Keratinocyte (primary cell): ENCODE results near the gene POLE2. TPM values are rescaled to one million over a fixed set of nuclear protein-coding genes. Genes with fewer than 3 reads are reported as not detected.

Source experiments
- DNase-seq: peaks from one replicate; pipeline ENCODE4 v3.0.0-alpha.2; 2011; ENCODE audit warnings: low read depth, missing footprints, low spot score
- FAIRE-seq: peaks from 2 replicates; lab custom pipeline; 2011; peaks lifted over from hg19 to GRCh38; lab: Jason Lieb, UNC
- H2AFZ ChIP-seq: 2 replicates; pipeline ENCODE4 v1.6.0; 2012; ENCODE audit warnings: low read length, control low read depth, inconsistent platforms; ENCODE audit not compliant: control insufficient read depth
- H3K27ac ChIP-seq: 2 replicates; pipeline ENCODE4 v1.5.1; 2011; ENCODE audit warnings: low read length; ENCODE audit not compliant: control insufficient read depth, insufficient read depth
- H3K27me3 ChIP-seq: 3 replicates; pipeline ENCODE4 v1.6.0; 2011; ENCODE audit warnings: low read length; ENCODE audit not compliant: control insufficient read depth, insufficient read depth; ENCODE audit errors: extremely low read depth
- H3K36me3 ChIP-seq, 2 experiments: 2 replicates in 1 of 2; 3 replicates in 1 of 2; pipeline ENCODE4 v1.5.1; 2011; ENCODE audit warnings: low read length in 2 of 2, mild to moderate bottlenecking in 1 of 2; ENCODE audit not compliant: control insufficient read depth in 2 of 2, insufficient read depth in 2 of 2; ENCODE audit errors: extremely low read depth in 1 of 2
- H3K4me1 ChIP-seq: 3 replicates; pipeline ENCODE4 v1.5.1; 2011; ENCODE audit warnings: low read length; ENCODE audit not compliant: control insufficient read depth, insufficient read depth; ENCODE audit errors: extremely low read depth
- H3K4me2 ChIP-seq: 3 replicates; pipeline ENCODE4 v1.6.0; 2011; ENCODE audit warnings: low read depth, low read length; ENCODE audit not compliant: control insufficient read depth, insufficient read depth; ENCODE audit errors: extremely low read depth
- H3K4me3 ChIP-seq, 3 experiments: fragments of 200-600 bp in 1 of 3; sonication (generic) in 1 of 3; 2 replicates in 2 of 3; 3 replicates in 1 of 3; pipeline ENCODE4 v1.5.1; 2011 to 2016; ENCODE audit warnings: low read length in 3 of 3, mild to moderate bottlenecking in 3 of 3, control low read depth in 2 of 3, inconsistent platforms in 1 of 3, low read depth in 1 of 3, mixed read lengths in 1 of 3, mixed run types in 1 of 3, moderate library complexity in 1 of 3; ENCODE audit not compliant: control insufficient read depth in 2 of 3, insufficient read depth in 2 of 3; ENCODE audit errors: extremely low read depth in 1 of 3
- H3K79me2 ChIP-seq: 2 replicates; pipeline ENCODE4 v1.6.0; 2012; ENCODE audit warnings: low read length; ENCODE audit not compliant: control insufficient read depth, insufficient read depth
- H3K9ac ChIP-seq: 3 replicates; pipeline ENCODE4 v1.6.0; 2011; ENCODE audit warnings: low read length; ENCODE audit not compliant: control insufficient read depth, insufficient read depth; ENCODE audit errors: extremely low read depth
- H3K9me1 ChIP-seq: 3 replicates; pipeline ENCODE4 v1.6.0; 2011; ENCODE audit warnings: low read length; ENCODE audit not compliant: control insufficient read depth, insufficient read depth; ENCODE audit errors: extremely low read depth
- H3K9me3 ChIP-seq: 2 replicates; pipeline ENCODE4 v1.5.1; 2012; ENCODE audit warnings: low read depth, low read length; ENCODE audit not compliant: control insufficient read depth
- H4K20me1 ChIP-seq: 3 replicates; pipeline ENCODE4 v1.6.0; 2011; ENCODE audit warnings: low read length; ENCODE audit not compliant: control insufficient read depth, insufficient read depth; ENCODE audit errors: extremely low read depth
- EZH2 ChIP-seq: IDR thresholded peaks from one replicate; pipeline ENCODE4 v1.6.1; 2012; ENCODE audit warnings: inconsistent platforms, mild to moderate bottlenecking, low read length, moderate library complexity
- dilution Hi-C: fragments of 300-500 bp; cut with MboI; formaldehyde crosslinking; loops from one replicate; pipeline ENCODE4 v1.7.0; 2020; ENCODE audit warnings: low sequenced_read_pairs; ENCODE audit not compliant: extremely low pct_ligation_motif_present
- polyA plus RNA-seq, 5 experiments: library from polyadenylated mRNA; depleted of rRNA in 3 of 5; stranded (reverse) in 3 of 5; stranded (forward) in 1 of 5; unstranded in 1 of 5; fragments of >200 nt; gene quantifications; 1 replicate in 1 of 5; 2 replicates in 3 of 5; 3 replicates in 1 of 5; pipeline versions ENCODE4 v1.2.1 to v1.2.3, GENCODE V29; 2011 to 2012; ENCODE audit warnings: missing spikeins in 2 of 5, low read depth in 1 of 5, low replicate concordance in 1 of 5
- TF ChIP-seq, protein P1 (sequence below), 3 experiments: IDR thresholded peaks in 1 of 3; conservative IDR thresholded peaks in 1 of 3; optimal IDR thresholded peaks in 1 of 3; 2 replicates in 2 of 3; 3 replicates in 1 of 3; pipeline versions ENCODE3 to v1.5.1; 2011; ENCODE audit warnings: low read length in 3 of 3, mild to moderate bottlenecking in 3 of 3, moderate library complexity in 2 of 3, control low read depth in 1 of 3, inconsistent platforms in 1 of 3; ENCODE audit not compliant: insufficient read depth in 2 of 3; ENCODE audit errors: extremely low read depth in 1 of 3

Gene POLE2
- polyA plus RNA-seq, 1 donor (not counting 4 experiments of a cell fraction or from before 2014, with no cell fraction given) = 14.1 TPM

DNA sequence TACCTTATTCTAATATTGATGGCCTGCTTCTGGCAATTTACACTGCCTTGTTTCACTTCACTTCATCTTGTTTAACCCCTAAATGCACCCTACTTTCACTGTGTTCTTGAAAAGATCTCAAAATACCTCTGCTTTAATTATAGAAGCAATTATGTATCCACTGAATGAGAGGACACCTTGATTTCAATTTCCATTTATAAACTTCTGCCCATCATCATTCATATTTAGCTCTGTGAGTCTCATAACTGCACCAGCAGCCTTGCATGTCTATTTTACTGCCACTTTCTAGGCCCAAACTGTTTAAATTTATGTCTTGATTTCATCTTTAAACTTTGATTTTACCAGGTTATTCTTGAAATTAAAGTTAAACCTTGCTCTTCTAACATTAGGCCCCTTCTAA, 45.9 kb downstream of the POLE2 start:
- H3K27ac ChIP-seq = no peak overlapping the region

DNA sequence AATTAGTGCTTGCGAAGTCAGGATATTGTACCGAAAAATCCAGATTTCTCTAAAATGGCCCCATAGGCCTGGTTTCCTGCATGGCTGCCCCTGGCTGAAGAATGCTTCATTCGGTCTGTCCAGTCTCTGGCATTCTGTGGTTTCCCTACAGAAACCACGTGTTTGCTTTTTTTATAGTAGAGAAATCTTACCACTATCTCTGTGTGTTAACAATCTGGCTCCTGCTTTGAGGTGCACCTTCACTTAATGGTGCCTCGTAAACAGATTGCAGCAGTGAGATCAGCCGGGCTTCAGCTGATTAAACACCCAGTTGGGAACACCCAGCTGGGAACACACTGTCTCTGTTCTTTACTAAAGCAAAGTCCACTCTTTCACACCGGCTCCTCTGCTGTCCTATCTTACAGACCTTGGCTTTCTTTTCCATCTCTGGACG, 46.3 kb downstream of the POLE2 start:
- Histone ChIP-seq H4K20me1 (no peaks in the 10 kb centered on the region), H3K27ac (no peak overlapping the region), H3K9ac (no peak overlapping the region), H2AFZ (no peak overlapping the region), H3K4me2 (no peak overlapping the region), H3K4me1 (no peaks in the 10 kb centered on the region), H3K9me3 (no peaks in the 10 kb centered on the region), H3K4me3 (no peak overlapping the region), H3K27me3 (no peaks in the 10 kb centered on the region), H3K79me2 (peaks cover 45% of the 10 kb centered on the region), H3K36me3 (peaks cover 0 to 3% of the 10 kb centered on the region in 2 experiments), H3K9me1 (no peaks in the 10 kb centered on the region)
- TF ChIP-seq EZH2 = no peak
- TF ChIP-seq, protein P1, sequence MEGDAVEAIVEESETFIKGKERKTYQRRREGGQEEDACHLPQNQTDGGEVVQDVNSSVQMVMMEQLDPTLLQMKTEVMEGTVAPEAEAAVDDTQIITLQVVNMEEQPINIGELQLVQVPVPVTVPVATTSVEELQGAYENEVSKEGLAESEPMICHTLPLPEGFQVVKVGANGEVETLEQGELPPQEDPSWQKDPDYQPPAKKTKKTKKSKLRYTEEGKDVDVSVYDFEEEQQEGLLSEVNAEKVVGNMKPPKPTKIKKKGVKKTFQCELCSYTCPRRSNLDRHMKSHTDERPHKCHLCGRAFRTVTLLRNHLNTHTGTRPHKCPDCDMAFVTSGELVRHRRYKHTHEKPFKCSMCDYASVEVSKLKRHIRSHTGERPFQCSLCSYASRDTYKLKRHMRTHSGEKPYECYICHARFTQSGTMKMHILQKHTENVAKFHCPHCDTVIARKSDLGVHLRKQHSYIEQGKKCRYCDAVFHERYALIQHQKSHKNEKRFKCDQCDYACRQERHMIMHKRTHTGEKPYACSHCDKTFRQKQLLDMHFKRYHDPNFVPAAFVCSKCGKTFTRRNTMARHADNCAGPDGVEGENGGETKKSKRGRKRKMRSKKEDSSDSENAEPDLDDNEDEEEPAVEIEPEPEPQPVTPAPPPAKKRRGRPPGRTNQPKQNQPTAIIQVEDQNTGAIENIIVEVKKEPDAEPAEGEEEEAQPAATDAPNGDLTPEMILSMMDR (optimal IDR thresholded peaks at IDR 0.05 in 1 of 3, IDR thresholded peaks at IDR 0.05 in 1 of 3, conservative IDR thresholded peaks at IDR 0.05 in 1 of 3; ENCODE audit: extremely low read depth in 1 of 3, insufficient read depth in 2 of 3, low read length in 3 of 3) = no peak
- FAIRE-seq (no peak), DNase-seq (no peak)
- dilution Hi-C loops = no loop called here

More for the DNA sequence above, 45.9 kb downstream of the POLE2 start:
- Histone ChIP-seq H2AFZ (no peak overlapping the region), H3K36me3 (peaks cover 0 to 3% of the 10 kb centered on the region in 2 experiments), H3K9me1 (no peaks in the 10 kb centered on the region), H3K4me1 (no peaks in the 10 kb centered on the region), H3K27me3 (no peaks in the 10 kb centered on the region), H3K79me2 (peaks cover 41% of the 10 kb centered on the region), H3K4me2 (no peak overlapping the region), H4K20me1 (no peaks in the 10 kb centered on the region), H3K9me3 (no peaks in the 10 kb centered on the region), H3K9ac (no peak overlapping the region), H3K4me3 (no peak overlapping the region)
- TF ChIP-seq, protein P1 (optimal IDR thresholded peaks at IDR 0.05 in 1 of 3, IDR thresholded peaks at IDR 0.05 in 1 of 3, conservative IDR thresholded peaks at IDR 0.05 in 1 of 3; ENCODE audit: extremely low read depth in 1 of 3, insufficient read depth in 2 of 3, low read length in 3 of 3) = no peak
- no peak for TF ChIP-seq EZH2
- dilution Hi-C loops = no loop called here
- DNase-seq (no peak), FAIRE-seq (no peak)
